ENCODE results near the gene PTAFR.

GRCh38 chr1:28113242-28113572 lies 63.3 kb downstream of the PTAFR start:
- TF ChIP-seq POLR2A (IDR thresholded peaks at IDR 0.05) = no peak
- TF ChIP-seq CTCF (IDR thresholded peaks at IDR 0.05) = no peak

All from uterus (tissue), 2 donors.